GM21367 (cell line): ENCODE data around the gene CPEB1.

Experiments
- ATAC-seq: cut with Tn5 transposase; IDR thresholded peaks from one replicate; pipeline ENCODE4 v1.9.1; 2021; ENCODE audit not compliant: unreplicated experiment

CPEB1 gene

DNA sequence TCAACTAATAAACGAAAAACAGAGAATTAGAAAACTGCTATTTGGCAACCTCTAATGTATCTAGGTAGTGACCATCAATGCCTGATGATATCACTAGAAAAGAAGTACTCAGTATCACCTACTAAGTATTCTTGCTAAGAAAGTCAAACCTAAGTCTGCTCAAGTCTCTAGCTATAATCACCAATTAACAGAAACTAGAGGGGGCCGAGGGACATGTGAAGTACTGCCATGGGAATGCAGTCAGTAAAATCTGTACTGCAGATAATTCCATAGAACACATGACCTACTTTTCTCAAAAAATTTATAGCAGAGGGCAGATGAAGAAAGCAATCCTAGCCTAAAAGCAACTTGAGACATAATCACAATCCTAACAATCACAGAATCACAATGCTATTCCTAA, 51.4 kb downstream of the CPEB1 start:
- no peak for ATAC-seq

DNA sequence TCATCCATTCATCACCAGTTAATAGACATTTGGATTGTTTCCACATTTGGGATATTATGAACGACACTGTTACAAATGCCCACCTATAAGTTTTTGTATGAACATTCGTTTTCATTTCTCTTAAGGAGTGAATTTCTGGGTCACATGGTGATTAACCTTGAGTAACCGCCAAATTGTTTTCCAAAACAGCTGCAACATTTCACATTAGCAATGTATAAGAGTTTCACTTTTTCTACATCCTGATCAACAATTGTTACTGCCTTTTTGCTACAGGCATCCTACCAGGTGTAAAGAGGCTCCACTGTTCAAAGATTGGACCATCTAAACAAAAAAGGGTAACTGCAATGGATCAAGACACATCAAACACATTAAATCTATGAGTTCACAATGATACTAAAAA, 52.0 kb downstream of the CPEB1 start:
- no peak for ATAC-seq

DNA sequence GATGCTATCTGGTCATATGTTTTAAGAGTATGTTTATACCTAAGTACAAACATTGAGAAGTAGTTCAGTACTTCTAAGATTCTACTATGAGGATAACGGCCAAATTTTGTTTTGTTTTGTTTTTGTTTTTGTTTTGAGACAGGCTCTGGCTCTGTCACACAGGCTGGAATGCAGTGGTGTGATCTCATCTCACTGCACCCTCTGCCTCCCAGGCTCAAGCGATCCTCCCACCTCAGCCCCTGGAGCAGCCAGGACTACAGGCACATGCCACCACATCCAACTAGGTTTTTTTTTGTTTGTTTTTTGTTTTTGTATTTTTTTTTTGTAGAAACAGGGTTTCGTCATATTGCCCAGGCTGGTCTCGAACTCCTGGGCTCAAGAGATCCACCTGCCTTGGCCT, 59.4 kb downstream of the CPEB1 start:
- no peak for ATAC-seq

DNA sequence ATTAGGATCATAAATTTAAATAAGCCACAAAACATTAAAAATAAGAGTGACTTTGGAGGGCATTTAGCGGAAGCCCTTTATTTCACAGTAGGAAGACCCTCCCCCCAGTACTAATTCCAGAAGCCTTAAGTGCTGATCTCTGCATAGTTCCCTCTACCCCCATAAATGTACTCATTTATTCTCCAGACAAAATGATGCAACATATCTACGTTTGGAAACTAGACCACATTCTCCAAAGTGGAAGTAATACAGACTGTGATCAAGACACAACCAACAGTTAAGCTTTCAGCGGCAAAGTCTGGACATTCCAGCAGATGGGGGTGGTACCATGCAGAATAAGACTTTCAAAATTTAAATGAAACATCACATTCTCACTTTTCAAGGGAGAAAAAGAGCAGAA, 62.1 kb downstream of the CPEB1 start:
- no peak for ATAC-seq

DNA sequence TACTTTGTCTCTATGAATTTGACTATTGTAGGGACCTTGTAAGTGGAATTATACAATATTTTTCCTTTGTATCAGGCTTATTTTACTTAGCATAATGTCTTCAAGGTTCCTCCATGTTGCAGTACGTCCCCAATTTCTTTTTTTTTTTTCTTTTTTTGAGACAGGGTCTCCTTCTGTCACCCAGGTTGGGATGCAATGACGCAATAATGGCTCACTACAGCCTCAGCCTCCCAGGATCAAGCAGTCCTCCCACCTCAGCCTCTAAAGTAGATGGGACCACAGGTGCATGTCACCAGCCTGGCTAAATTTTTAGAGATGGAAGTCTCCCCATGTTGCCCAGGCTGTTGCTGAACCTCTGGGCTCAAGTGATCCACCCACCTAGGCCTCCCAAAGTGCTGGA, 66.5 kb downstream of the CPEB1 start:
- ATAC-seq, result no peak

DNA sequence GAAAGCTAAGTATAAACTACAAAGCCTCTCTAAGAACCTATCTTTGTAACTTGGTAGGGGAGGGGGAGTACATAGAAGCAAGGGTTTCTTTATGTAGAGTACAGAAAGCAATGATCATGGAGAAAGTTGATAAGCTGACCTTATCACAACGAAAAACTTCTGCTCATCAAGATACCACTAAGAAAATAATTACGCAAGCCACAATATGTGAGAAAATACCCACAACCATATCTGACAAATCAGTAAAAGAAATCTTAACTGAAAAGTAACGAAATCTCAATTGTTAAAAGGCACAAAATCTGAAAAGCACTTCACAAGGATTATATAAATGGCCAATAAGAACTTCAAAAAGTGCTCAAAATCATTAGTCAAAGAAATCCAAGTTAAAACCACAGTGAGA, 71.8 kb downstream of the CPEB1 start:
- ATAC-seq, result no peak

DNA sequence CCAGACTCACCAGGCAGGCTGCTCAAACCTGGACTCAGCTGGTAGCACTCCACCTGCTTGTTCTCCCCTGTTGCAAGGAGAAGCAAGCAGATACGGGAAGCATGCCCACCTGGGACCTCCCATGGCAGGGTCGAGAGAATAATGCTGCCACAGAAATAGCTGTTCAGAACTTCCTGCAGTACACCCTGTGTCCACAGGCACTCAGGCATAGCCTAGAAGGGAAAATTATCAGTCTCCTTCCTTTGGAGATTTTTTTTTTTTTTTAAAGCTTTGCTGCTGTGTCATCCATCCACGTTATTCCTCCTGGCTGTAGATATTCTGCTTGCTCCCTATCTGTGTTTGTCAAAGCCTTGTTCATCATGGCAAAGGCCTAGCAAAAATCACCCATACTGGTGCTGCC, 74.2 kb downstream of the CPEB1 start:
- no peak for ATAC-seq

DNA sequence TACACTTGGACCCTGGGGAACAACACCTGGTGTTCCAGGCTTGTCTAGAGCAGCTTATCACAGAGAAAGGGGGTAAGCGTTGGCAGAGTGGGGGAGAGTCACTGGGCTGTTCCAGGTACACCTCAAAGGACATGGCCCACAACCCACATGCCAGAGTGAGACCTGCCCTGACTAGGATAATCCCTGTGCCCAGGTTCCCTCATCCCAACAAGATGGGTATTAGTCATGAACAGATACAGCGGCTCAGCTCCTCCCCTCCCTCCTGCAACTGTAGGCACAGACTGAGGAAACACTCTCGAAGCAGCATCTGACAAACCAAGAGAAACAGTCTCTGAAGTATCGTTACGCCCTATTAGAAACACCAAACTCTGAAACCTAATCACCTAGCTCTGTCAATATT, 74.9 kb downstream of the CPEB1 start:
- no peak for ATAC-seq

DNA sequence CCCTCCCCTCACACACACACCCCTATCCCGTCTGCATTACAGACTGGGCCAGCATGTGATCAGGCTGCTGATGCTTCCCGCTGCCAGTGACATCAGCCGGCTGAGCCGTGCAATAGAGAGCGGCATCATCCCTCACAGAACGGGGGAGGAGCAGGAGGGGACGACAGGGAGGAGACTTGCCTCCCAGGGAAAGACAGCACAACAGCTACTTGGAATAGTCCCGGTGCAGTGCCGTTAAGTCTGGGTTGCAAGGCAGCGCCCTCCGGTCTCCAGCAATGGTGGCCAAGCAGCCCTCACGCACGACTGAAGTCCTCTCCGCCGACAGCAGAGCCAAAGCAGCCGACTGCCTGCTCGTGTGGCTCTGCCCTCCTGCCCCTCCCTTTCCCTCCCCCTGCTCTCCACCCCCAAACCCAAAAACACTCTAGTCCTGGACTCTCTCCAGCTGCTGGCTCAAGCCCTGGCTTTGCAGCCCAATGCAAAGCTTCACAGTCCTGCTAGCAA, 75.4 kb downstream of the CPEB1 start:
- no peak for ATAC-seq

DNA sequence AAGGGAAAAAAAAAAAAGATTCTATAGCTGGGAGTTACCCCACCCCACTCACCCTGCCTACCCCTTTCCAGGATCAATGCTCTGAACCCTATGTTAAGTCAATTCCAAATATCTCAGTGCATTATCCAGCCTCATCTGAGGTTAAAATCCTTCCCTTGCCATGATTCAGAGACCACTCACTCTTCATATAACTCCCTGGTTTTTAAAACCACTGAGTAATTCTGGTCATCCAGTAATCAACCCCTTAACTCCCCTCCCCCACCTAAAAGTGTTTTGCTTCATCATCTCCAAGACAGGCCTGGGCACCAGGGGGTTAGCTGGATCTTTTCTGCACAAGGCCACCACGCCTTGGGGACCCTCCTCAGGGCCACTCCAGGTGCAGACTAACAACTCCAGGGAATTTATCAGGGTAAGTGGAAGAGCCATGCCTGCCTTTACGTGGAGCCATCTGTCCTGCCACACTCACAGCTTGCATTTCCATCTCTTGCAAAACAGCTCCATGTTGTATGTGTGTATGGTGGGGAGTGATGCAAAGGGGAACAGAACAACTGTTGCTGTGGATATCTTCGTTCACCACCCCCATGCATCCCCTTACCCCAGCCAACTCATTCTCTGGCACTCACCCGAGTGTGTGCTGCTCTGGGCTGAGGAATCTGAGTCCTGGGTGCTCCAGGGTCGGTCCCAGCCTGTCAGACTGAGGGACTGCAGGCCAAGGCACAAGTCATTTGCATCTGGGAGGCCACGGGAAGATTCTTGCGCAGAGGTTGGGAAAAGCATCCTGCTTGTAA, 76.2 kb downstream of the CPEB1 start:
- ATAC-seq, result no peak

DNA sequence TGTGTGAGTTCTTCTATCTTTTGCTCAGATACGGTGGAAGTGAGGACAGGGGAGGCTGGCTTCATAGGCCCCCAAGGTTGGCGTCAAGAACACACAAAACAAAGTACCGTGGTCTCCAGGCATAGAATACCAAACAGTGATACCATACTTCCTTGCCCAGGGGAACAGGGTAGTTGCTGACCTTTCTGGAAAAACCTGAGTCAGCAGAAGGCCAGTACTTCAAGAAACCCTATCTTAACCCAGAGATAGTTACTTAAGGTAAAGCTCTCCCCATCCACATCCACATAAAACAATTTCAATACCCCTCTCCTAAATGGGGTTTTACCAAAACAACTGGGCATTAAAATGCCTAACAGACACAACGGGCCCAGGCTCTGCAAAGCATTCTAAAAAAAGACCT, 77.3 kb downstream of the CPEB1 start:
- no peak for ATAC-seq

DNA sequence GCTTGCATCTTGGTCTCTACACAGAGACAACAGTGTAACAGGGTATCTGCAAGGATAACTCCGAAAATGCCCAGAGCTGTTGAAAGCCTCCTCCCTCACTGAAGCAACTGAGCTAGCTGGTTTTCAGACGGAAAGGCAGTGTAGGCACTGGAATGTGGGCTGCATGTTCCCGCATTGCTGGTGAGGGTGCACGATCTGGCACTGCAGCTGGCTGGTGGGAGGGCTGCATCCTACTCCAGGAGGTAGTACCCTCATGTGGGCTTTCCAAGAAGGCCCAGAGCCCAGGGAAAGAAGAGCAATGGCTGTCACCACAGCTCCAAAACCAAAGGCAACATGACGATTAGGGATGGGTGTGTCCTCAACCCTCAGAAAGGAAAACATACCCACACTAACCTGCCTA, 78.2 kb downstream of the CPEB1 start:
- ATAC-seq, result no peak

DNA sequence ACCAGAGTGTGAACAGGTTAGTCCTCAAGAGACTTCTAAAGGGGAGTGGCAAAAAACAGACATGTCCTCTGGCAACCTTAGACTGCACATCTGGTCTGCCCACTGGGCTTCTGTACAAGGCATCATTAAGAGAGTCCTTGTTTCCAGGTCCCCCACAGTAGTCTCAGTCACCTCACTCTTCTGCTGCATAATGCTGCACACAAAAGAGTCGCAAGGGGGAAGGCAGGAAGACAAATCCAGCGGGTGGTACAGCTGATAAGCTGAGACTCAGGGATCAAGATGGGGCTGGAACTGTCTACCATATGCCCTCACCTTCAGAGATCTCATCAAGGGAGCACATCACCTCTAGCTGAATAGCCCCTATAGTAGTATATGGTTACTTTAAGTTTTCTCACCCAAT, 79.5 kb downstream of the CPEB1 start:
- ATAC-seq, result no peak

DNA sequence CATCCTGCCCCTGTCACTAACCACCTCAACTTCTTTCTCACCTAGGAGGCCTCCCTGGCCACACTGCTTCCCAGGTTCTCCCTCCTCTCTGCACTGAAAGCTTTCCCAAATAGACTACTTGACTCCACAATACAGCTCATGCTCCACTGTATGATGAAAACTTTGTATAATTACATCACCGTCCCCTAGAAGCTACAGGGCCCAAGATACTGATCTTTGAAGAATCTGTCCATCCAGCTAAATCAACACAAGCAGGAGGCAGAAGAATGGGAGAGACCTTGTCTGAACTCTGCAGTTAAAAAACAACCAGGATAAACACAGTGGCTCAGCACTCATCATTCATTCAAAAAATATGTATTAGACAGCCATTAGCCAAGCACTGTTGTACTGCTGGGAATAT, 80.5 kb downstream of the CPEB1 start:
- ATAC-seq, result no peak

DNA sequence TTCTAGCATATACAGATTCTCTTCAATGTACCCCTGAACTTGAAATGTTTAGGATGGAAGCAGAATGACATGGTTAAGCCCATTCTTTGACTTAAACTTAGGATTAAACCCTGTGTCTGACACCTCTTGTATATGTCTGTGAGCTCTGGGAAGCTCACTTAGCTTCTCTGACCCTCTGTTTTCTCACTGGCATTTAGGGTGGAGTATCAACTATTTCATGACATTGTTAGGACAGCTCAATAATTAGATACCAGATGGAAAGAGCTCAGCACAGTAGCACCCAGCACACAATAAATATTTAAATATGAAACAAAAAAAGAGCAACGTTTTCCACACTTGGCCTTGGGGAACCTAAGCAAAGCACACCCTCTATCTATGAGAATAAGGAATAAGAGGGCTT, 88.7 kb downstream of the CPEB1 start:
- ATAC-seq, result no peak

DNA sequence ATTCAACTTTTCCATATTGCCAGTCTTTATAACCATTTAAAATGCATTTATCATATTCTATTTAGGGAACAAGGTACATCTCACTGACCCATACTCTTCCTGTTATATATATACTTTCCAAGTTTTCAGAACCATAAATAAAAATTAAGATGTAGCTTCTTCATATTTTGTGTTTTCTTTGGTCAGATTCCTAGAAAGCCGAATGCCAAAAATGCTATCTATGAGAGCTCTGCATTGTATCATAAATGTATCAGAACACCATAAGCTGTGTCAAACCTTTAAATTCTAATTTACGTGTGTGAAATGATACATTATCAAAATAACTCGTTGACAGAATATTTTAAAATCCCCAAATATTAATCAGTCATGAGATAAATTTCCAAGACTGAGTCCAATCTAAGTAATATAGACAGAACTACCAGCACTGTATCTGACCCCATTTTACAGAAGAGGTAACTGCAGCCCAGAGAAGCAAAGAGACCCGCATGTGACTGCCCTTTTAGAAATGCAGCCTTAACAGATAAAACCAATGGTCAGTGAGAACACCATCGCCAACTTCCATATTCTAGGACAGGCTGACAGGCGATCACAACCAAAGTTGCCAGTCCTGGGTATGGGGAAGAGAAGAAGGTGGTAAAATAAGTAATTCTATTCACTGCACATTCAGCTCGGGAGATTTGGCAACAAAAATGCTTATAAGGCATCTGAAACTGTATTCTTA, 90.7 kb downstream of the CPEB1 start:
- no peak for ATAC-seq

DNA sequence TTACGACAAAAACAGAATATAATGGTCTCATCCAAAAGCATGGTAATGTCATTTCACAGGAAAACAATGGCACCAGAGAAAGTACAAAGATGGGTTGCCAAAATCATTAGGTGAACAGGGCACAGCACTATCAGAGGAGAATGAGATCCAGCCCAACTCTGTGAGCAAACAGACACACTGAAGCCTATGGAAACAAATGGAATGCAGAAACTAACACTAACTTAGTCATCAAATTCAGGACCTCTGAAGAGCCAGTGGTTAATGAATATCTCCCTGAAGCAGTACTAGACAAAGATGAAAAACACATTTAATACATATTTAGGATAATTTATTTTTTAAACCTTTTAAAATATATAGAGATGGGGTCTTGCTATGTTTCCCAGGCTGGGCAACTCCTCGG, 92.3 kb downstream of the CPEB1 start:
- ATAC-seq, result no peak

DNA sequence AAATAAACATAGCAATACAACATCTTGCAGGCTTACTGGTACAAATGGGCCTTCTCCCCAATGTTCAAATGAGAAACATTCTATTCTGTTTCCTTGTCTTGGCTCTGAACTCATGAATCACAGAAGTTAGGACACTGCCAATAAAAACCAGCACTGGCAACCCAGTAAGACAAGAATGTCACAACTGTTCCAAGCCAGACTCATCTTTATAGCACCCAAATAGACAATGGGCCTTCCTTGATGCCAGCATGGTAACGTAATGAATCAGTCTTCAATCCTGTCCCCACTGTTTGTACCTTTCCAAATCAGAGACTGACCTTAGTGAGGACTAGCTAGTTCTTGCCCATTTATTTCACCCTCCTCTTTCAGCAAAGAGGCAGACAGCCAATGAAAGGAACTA, 92.8 kb downstream of the CPEB1 start:
- ATAC-seq, result no peak

DNA sequence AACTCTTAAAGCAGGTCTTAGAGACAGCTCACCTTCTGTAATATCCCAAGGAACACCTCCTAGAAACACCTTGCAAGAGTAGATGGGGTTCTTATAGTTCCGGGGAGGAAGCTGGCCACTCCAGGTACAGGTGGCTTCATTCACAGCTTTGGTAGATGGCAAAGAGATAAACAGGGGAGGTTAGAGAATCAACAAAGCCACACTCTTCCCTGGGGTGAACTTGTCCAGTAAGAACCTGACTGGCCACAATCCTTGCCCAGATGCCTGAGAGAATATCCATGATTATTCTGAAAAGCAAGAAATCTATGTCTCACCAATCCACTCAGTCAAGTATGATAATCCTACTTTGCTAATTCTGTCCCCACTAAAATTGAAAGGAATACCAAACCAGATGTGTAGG, 93.3 kb downstream of the CPEB1 start:
- no peak for ATAC-seq

DNA sequence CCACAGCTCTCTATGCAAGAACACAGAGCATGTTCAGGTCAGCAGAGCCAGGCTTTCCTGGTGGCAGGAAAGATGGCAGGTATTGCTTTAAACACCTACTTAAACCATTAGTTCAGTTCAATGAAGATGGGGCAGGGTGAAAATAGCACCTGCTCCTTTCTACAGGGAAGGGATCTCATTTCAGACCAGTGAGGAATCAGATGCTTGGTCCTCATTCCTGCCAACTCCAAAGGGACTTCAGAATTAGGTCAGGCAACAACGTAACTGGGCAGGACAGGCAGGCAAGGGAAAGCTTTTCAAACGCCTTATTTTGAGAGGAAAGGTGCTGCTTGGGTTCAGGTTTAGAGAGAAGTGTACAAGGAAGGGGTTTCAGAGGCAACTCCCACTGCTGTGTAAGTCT, 94.3 kb downstream of the CPEB1 start:
- ATAC-seq, result no peak

DNA sequence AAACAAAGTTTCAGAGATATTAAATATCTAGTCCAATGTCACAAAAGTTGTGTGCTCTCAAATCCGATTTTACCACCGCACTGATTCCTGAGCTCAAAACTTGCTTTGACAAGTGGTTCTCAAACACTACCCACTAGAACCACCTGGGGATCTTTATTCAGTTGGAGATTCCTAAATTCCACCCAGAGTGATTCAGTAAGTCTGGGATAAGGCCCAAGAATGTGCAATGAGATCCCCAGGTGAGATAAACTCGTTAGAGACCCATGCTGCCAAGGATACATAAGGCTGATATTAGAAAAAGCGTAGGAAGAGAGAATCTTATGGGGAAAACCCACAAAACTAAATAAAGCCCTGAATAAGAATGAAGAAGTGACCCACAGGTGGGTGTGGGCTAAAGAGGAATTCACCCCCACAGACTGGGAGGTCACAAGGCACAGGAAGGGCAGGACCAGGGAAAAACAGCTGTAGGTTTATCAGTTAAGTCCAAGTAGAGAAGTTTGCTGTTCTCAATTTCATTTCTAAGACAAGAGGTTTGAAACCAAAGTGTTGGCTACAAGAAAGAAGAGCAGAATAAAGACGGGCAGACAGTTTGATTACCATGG, 95.4 kb downstream of the CPEB1 start:
- ATAC-seq, result peak; percentile 52

DNA sequence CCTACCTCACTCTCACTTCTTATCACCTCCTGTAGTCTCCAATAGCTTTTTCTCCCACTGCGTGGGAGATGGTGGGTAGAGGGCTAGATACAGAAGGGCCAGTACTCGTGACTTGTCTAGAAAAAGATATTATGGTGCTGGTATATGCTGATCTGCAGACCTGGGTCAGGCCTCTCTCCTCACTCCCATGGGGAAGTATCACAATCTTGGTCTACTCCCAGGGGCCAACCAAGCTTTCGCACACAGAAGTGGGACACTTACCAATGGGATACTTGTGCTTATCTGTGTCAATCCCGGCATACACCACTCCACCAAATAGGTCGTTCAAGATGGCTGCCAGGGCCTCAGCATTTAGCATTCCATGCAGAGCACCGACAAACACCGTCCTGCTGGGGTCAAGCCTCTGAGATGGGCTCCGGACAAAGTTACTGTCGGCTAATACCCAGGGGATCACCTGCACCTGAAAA, 97.9 kb downstream of the CPEB1 start:
- ATAC-seq, result no peak
